Measurements from ENCODE around the gene AK3.

DNA sequence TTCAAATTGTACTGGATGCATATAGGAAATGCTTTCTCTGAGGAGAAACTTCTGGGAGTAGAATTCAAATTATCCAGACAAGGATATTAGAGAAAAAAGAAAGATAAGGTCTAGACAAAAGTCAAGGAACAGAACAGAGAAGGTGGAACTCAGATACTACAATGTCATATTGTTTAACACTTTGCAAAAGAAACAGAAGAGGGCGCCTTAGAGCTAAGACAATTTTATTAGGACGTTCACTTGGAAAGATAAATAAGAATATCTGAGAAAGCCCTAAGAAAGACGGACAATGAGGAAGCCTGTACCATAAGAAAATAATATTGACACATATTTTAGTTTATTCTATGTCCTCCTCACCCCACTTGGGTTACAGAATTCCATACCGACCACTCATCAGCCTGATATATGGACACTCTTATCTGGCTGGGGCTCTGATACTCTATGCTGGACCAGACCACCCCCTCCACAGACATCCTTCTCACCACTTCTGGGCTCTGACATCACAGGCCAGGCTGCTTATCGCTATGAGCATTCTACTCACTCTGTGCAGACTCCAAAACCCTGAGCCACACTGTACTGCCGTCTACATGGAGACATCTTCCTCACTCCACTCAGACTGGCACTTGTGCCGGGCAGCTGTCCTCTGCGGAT lies 9.1 kb upstream of the AK3 start:
- no peak for TF ChIP-seq GABPA (IDR thresholded peaks at IDR 0.05; ENCODE audit: borderline replicate concordance, insufficient read depth, low read length)
- no peak for TF ChIP-seq BACH1 (IDR thresholded peaks at IDR 0.05; ENCODE audit: low read length)
- no peak for TF ChIP-seq ZNF274 (IDR thresholded peaks at IDR 0.05; ENCODE audit: borderline replicate concordance, extremely low read depth, low read length)

Data from H1 (cell line).